CD4-positive, alpha-beta T cell treated with Interleukin-21 for 1 hour (primary cell): ENCODE measurements around the gene DISC1.
A peak's percentile ranks its signal among the peaks of the same experiment; 100 is the strongest.
"Not testable (repeated sequence)": the region's sequence is repeated elsewhere in the genome, so short reads cannot be mapped to it uniquely, and the experiment has no call there.

ENCODE experiments used
- DNase-seq: peaks from one replicate; pipeline ENCODE4 v3.0.0-alpha.2; 2020

DISC1 gene

DNA sequence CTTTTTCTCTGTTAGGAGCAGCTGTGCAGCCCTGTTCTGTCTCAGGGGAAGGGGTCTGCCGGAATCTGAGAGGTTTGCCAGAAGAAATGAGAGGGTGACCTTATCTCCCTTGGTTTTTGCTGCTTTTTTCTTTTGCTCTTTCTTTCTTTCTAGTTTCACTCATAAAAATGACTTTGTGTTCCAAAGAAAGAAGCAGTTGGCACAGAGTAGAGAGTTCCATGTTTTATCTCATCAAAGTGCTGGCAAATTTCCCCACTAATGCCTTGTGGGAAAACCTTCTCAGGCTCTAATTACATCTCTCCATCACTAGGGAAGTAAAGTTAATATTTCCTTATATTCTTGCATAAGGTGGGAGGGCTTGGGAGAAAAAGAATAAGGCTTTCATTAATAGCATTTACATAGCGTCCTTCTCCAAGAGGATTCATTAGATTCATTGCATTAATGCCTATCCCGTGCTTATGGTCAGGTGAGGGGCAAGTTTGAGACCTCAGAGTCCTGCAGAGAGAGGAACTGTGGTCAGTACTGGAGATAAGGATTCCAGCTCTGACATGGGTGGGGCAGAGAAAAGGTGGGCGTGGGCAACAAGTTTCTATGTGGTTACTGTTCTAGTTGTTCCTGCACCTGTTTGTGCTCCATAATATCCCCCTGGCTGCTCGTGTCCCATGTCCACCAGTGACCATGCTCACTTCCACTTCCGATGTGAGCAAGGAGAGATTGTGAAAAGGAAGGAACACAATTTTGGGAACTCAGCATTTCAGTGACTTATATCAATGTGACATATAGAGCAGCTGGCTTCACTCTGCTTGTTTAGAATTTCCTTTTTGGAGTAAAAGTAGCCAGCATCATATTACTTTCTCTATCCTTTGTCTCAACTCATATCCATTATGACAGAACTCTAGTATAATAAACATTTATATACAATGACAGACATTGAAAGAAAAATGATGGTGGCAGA lies 79.5 kb downstream of the DISC1 start:
- DNase-seq: no peak

DNA sequence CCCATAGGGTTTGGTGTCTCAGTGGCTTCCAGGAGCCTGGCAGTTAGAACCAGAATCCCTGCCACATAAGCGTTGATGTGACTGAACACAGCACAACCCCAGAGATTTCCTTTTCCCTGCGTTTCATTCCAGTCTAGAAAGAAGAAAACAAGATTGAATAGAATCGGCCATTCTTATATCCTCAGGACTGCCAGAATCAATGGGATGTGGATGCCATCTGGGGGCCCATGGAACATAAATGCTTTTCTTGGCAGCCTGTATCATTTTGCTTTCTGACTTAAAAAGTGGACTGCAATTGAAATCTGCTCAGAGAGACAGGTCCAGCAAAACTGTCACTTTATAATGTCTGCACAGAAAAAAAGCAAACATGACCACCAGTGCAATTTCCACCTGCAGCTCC lies 80.3 kb downstream of the DISC1 start:
- no peak for DNase-seq

DNA sequence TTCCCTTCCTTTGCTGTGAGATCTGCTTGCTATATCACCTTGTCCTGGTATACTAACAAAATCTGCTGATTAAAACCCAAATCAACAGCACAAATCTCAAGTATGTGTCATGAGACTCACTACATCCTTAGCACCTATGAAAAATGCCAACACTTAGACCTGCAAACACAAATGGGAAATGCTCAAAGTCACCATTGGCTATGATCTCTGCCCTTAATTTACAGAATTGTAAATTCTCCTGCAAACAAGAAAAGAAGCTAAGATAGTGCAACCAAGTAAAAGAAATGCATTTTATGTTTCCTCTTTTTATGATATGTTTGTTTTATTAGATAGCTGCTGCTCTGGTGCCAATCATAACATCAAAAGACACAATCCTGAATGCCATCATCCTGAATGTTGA lies 80.8 kb downstream of the DISC1 start:
- no peak for DNase-seq

DNA sequence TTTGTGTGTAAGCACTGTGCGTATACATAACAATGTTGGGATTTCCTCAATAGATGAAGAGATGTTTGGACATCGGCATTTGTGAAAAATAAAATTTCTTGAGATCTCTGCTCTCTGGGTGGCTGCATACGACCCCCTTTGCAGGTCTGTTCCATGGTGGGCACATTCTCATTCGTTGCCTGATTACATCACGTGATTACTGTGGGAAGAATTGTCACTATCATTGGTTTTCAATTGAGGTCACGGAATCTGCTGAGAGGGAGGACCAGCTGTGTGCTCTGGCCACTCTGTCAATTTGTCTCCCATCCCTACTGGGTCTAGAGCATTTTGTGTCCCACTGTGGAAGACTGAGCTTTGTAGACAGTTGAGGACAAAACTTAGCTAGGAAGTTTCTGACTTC lies 81.8 kb downstream of the DISC1 start:
- DNase-seq: no peak

DNA sequence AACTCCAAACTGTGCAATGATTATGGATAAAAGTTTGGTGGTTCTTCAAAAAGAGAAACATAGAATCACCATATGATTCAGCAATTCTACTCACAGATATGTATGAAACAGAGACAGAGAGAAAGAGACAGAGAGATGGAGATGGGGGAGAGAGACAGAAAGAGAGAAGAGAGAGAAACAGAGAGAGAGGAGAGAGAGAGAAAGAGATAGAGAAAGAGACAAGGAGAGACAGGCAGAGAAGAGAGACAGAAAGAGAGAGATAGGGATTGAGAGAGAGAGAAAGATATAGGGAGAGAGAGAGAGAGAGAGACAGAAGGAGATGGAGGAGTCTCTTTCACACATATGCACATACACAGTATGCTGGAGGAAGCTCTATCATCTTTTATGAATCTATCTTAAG lies 87.8 kb downstream of the DISC1 start:
- DNase-seq: no peak

DNA sequence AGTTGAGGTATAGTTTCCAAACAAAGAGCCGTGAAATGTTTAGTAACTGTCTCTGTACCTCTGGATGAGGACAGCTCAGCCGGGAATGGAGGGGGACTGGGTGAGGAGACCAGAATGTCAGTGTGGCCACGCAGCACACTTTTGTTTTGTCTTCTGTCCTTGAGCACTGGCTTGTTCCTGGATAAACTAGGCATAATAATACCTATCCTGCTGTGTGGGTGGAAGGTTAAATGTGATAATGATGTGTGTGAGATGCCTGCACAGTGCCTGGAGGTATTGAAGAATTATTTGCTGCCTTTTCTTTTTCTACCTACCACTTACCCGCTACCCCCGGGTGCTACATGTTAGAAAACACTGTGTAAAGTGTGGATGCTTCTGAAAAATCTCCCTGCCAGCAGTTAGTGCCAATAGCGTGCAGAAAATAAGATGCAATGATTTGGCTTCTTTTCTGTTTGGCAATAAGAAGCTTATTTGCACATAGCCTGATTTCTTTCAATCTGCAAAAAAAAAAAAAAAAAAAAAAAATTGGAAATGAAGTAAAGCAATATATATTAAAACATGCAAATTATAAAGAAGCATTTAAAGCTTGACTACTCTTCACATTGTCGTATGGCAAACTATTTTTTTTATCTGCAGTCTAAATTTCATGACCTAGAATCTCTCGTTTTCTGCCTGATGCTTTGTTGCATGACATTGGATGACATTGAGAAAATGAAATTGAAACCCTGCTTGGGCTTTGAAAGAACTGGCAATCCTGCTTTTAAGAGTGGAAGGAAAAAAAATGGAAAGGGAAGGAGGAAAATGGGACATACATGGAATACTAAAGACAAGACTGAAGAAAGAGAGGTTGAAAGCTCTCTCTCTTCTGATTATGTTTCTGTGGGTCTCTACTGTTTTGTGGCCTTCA lies 89.5 kb downstream of the DISC1 start:
- DNase-seq: no peak

DNA sequence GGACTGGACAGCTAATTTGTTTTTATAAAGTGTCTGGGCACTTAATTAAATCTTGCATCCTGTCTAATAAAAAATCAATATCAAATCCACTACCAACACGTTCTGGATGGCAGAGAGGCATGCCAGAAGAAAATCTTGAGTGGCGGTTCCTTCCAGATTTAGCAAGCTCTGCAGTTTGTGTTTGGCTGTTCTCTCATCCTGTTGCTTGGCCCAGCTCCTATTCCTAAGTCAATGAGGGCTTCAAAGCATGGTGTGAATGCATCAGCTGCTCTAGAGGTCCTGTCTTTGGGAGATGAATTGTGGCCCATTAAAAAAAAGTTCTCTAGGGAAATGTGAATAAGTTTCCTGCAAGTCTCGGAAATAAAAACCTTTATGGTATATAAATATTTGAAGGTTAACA lies 90.3 kb downstream of the DISC1 start:
- no peak for DNase-seq

DNA sequence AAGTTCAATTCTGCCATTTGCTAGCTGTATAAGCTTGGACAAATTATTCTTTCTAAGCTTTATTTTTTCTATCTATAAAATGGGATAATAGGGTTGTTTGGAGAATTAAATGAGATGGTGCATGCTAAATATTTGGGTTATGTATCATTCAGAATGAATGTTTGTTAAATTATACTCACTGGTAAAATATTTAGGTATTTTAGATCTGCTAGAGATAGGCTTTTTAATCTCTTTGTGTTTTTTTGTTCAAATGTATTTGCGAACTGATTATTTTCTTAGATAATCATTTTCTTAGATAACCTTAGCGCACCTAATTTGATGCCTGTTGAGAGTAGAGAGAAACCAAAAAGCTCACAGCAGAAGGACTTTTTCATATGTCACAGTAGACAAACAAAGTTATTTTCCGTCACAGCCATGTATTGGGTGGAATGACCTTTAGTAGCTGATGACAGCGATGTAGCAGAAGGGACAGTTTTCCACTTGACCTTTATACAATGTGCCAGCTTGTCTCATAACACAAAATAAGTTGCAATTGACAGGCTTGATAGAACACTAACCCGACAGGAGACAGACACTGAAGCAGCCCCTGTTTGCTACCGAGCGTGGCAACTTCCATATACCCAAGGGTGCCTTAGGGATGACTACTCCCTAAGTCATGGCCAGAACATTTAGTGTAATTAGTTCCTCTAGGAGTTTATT lies 93.0 kb downstream of the DISC1 start:
- no peak for DNase-seq

DNA sequence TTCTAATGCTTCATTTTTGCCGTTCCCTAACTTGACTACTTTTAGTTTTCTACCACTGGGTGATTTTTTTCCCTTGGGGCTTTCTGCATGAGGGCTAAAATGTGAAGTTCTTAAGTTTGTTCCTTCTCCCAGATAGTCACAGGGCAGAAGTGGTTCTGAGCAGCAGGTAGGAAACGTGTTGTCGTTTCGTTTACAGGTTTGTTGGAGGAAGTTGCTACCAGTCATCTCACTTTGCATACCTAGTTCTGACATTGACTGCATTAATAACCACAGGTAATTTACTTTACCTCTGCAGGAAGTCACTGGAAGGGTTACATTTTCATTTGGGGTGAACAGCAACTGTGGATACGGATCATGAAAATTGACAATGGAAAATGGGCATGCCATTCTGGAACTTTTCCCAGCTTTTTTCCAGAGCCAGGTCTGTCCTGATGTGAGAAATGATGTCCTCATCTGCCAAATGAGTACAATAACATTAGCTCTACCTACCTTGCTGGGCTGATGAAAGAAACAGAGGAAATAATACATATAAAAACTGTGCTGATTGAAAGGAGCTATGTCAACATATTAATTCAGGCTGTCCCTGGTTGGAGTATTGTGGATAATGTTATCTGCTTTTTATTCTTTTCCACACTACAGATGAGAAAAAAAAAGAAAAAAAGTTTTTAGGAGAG lies 94.2 kb downstream of the DISC1 start:
- no peak for DNase-seq

DNA sequence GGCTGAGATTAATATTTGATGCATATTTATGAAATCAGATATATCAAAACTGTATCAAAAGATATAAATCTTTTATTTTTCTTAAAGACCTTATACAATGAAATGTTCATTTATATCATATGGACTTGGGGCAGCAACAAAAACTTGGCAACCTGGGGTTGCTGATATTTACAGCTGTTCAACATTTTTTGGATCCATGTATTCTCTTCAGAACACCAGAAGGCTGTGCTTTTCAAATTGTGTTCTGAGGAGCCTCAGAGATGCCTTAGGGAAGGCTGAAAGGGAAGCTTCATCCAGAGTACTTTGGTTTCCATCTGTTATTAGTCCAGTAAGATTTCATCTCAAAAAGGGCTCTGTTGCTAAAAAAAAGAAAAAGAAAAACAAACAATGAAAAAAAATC lies 94.8 kb downstream of the DISC1 start:
- DNase-seq: no peak

DNA sequence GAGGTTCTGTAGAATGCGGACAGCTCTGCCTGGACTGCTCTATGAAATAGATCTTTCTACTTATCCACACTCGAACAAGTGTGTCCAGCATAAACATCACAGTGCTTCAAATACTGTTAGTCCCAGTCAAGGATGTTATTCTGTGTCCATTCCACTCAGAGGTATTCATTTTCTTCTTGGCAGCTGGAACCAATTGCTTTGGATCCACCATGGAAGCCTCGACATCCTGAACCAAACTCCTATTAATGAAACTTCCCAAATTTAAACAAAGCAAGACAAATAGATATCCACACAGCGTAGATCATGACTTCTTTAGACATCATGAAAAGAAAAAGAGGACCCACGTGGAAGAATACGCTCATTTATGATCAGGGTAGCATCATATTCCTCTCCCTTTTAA lies 95.8 kb downstream of the DISC1 start:
- DNase-seq: no peak

DNA sequence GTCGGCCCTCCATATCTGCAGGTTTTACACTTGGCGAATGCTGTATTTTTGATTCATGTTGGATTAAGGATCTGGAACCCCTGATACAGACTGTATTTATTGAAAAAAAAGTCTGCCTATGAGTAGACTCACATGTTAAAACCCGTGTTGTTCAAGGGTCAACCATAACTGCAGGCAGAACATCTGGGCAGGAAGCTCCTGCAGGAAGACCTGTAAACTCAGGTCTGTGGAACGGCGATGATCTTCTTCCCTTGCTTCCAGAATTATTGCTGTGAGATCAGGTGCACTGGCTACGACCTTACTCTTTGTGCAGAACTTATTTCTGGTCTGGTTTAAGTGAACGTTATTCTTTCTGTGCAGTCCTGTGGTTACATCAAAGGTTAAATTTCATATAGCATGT lies 96.6 kb downstream of the DISC1 start:
- DNase-seq: no peak

DNA sequence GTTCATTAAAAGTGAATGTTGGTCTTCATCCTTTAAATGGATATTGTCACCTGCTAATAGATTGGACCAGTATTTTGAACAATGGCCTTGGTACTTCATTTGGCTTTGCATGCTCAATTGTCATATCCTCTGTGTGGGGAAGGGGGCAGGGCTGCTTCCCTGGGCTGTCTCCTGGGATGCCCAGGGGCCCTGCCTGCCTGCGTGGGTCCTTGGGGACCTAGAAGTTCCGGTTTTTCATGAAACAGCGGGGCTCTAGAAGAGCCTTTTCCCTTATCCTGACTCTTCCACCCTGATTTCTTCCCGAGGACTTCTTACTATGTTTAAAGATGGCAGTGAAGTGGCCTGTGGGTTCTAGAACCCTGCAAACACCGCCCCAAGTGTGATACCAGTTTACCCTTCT lies 97.5 kb downstream of the DISC1 start:
- DNase-seq: no peak

DNA sequence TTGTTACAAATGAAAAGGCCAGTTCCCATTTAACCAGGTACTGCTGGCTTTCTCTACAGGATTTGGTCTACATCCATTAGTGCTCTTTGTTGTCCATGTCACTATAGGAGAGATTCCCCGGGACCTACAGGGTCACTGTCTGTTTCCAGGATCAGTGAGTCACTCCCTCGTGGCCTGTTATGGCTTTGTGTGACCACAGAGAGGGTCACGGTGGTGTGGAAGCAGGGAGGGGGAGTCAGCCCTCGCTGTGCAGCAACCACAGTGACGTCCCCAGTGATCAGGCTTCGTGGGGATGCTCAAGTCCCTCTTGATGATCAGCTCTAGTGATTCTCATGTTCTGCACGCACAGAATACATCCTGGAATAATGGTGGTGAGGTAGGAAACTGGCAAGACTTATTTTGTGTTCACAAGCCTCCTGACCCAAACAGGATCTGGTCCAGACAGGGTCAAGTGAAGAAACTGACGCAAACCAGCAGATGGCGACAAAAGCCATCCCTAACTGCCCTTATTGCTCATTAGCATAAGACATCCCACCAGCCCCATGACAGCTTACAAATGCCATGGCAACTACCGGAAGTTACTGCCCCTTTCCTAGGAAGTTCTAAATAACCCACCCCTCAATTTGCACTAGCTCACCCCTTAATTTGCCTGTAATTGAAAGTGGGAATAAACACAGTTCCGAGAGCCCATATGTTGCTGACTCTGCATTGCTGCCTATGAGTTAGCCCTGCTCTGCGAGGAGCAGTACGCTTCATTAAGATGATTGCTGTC lies 98.5 kb downstream of the DISC1 start:
- DNase-seq: peak; percentile 2

DNA sequence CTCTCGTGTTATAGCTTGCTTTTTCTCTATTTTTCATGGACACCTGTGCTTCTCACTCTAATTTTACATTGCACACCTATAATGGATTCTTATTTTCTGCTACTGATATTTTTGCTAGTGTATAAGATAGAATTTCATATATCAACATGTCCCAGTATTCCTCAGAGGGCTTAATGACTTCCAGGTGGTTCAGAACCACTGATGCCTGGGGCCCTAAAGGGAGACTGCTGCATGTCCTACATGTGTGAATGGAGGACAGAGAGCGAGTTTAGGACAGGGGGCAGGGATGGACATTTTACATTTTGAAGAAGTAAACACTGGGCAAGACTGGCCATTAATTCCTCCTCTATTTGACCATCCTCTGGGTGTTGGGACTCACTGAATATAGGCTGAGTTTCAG lies 100.6 kb downstream of the DISC1 start:
- no peak for DNase-seq

DNA sequence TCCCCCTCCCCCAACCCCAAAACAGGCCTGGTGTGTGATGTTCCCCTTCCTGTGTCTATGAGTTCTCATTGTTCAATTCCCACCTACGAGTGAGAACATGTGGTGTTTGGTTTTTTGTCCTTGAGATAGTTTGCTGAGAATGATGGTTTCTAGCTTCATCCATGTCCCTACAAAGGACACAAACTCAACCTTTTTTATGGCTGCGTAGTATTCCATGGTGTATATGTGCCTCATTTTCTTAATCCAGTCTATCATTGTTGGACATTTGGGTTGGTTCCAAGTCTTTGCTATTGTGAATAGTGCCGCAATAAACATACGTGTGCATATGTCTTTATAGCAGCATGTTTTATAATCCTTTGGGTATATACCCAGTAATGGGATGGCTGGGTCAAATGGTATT lies 102.4 kb downstream of the DISC1 start:
- not testable (repeated sequence) for DNase-seq

DNA sequence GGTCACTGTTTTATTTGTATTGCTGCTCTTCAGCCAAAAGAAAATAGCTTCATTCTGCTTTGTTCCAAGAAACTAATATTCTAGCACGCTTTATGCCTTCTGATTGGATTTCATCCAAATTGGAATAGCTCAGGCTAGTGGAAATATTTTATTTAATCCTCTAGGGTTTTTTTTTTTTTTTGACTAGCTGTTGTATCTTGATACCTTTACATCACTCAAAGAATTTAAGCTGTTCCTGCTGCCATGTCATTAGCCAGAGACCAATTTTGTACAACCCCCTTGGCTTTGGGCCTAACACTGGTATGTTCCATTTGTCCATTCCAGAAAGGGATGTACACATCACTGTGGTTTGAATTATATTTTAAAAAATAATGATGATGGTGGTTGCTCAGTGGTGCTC lies 103.0 kb downstream of the DISC1 start:
- DNase-seq: no peak

DNA sequence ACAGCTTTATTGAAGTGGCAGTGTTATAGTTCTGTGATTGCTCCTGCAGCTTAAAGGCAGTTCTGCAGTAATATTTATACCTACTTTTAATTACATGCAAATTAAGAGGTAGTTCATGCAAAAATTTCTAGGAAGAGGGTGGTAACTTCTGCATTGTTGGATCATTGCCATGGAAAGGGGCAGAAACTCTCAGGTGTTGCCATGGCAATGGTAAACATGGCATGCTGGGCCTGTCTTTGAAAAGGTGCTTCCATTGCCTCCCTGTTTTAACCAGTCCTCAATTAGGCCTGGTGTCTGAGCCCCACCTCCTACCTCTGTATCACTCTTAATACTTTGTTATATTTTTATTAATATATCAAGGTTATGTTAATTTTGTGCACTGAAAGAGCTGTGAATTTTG lies 104.7 kb downstream of the DISC1 start:
- DNase-seq: no peak

DNA sequence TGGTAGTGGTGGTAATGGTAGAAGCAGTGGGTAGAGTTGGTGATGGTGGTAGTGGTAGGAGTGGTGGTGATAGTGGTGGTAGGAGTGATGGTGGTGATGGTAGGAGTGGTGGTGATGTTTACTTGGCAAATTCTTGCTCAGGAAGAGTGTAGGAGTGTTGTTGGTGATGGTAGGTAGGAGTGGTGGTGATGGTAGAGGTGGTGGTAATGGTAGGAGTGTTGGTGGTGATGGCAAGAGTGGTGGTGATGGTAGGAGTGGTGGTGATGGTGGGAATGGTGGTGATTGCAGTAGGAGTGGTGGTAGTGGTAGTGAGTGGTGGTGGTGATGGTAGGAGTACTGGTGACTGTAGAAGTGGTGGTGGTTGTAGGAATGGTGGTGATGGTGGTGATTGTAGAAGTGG lies 106.5 kb downstream of the DISC1 start:
- no peak for DNase-seq

DNA sequence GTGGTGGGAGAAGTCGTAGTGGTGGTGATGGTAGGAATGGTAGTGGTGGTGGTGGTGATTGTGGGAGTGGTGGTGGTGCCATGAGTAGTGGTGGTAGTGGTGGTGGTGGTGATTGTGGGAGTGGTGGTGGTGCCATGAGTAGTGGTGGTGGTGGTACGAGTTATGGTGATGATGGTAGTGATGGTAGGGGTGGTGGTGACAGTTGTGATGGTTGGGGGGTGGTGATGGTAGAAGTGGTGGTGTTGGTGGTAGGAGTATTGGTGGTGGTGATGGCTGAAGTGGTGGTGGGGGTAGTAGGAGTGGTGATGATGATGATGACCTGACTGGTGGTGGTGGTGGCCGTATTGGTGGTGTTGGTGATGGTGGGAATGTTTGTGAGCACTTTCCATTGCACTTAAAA lies 107.1 kb downstream of the DISC1 start:
- no peak for DNase-seq

DNA sequence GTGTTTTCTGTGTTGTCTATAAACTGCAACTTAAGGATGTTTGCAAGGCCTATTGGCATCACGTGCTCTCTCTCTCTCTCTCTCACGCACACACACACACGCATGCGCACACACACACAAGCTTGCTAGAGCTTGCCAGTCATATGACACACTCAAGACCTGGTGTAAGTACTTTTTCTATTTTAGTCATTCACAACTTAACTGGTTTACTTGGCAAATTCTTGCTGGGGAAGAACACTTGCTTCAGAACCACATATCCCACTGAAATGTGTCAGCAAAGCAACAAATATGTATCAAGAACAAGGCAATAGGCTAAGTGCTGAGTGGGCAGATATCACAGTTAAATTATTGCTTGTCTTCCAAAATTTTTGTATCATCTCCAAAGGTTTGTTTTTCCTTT lies 107.8 kb downstream of the DISC1 start:
- no peak for DNase-seq

DNA sequence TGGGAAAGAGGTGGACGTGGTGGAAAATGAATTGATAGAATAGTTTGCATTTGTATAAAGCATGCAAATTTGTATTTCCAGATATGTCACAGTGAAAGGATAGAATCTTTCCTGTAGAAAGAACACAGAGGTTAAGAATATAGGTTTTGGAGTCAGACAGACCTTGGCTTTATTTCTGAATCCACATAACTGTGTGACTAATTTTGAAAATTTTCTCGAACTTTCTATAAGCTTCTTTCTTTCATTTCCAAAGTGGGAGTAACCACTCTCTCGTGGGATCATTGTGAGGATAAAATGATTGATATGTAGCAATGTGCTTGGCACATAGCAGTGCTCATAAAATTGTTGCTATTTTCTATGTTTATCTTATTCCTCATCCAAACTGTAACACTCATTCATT lies 108.8 kb downstream of the DISC1 start:
- DNase-seq: no peak
